ENCODE results near the gene GLIPR1. TPM values are rescaled to one million over a fixed set of nuclear protein-coding genes. Genes with fewer than 3 reads are reported as not detected.

GLIPR1 gene
- total RNA-seq, 1 experiment from 2014 or later, result 13.6 TPM

GRCh38 chr12:75553398-75553797 is 72.8 kb downstream of the GLIPR1 start:
- no peak for DNase-seq (ENCODE audit: extremely low read depth, low read depth)

Other genes starting within 250 kb of the GLIPR1 start
- gene CAPS2, start 150.4 kb upstream of the GLIPR1 start, total RNA-seq (2014; rRNA removed; shearing (Covaris generic)), result 12.4 and 15.7 TPM in 2 replicates
- gene GLIPR1L1, start 146.1 kb upstream of the GLIPR1 start, total RNA-seq (2014; rRNA removed; shearing (Covaris generic)), result not detected in 2 replicates
- gene GLIPR1L2, start 89.7 kb upstream of the GLIPR1 start, total RNA-seq (2014; rRNA removed; shearing (Covaris generic)), result 0.17 and 0.42 TPM in 2 replicates
- gene KRR1, start 30.9 kb downstream of the GLIPR1 start, total RNA-seq (2014; rRNA removed; shearing (Covaris generic)), result 46.8 and 62.1 TPM in 2 replicates